RCC 7860 (cell line): Measurements from ENCODE around the gene VWA7.

Experiments used
- DNase-seq: peaks from one replicate; pipeline ENCODE4 v3.0.0-alpha.2; 2015; ENCODE audit warnings: low spot score
- FAIRE-seq: peaks from 2 replicates; lab custom pipeline; 2012; peaks lifted over from hg19 to GRCh38; lab: Jason Lieb, UNC

VWA7 gene

DNA sequence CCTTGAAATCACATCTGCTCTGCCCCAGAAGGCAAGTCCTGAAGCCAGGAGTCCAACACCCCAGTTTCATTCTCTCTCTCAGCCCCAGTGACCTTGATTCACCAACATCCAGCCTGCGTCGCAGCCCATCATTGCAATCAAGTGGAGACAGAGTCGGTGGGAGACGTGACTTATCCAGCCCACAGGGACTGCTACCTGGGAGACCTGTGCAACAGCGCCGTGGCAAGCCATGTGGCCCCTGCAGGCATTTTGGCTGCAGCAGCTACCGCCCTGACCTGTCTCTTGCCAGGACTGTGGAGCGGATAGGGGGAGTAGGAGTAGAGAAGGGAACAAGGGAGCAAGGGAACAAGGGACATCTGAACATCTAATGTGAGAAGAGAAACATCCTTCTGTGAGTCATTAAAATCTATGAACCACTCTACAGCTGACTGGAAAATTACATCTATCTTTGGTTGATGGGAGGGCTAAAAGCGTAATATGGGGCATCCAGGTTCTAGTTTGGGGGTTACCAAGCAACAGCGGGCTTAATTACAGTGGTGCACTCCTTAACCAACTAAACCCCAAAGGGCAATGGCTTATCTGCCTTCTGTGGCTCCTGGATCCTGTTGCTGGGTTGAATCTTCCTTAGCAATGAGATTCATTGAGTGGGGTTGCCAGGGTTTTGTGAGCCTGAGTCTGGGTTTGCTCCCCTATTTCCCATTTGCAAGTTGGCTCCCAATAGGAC, 59.5 kb downstream of the VWA7 start:
- FAIRE-seq (no peak), DNase-seq (no peak)
